Measurements from ENCODE around the gene CYP2A6.

DNA sequence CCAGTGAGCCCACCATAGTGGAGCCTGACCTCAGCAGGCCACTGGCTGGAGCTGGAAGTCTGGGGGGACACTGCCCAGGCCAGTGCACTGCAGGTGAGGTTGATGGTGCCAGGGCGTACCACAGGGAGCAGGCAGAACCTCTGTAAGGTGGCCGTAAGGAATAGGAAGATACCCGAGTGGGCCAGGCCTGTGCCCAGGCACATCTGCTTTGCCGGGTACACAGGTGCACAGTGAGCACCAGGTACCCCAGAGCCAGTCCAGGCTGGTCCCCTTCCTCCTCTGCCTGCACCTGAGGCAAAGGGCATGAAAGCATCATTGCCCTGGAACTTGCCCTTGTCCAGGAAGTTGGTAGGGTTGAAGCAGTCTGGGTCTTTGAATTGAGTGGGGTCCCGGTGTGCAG lies 41.8 kb downstream of the CYP2A6 start:
- TF ChIP-seq CTCF (IDR thresholded peaks at IDR 0.05) (no peak), EP300 (IDR thresholded peaks at IDR 0.05) (no peak)
